Esophagus squamous epithelium (tissue), 5 donors: Measurements from ENCODE around the gene KIAA1614. TPM values are rescaled to one million over a fixed set of nuclear protein-coding genes. Genes with fewer than 3 reads are reported as not detected.
A peak's percentile ranks its signal among the peaks of the same experiment; 100 is the strongest.

Experiments
- DNase-seq: peaks from one replicate; lab custom pipeline; 2025; lab: John Stamatoyannopoulos, UW
- H3K27ac ChIP-seq, 4 donors: fragments of 200-600 bp; sonication (generic); one replicate each; pipeline ENCODE4 v1.5.1; 2016 to 2019; ENCODE audit warnings: mild to moderate bottlenecking in 1 of 4
- H3K27me3 ChIP-seq, 4 donors: fragments of 200-600 bp; sonication (generic); 1 replicate in 3 of 4; 2 replicates in 1 of 4; pipeline versions ENCODE4 v1.5.1 to v1.6.0; 2017 to 2021; ENCODE audit warnings: antibody characterized with exemption in 1 of 4
- H3K36me3 ChIP-seq, 3 donors: fragments of 200-600 bp; sonication (generic); one replicate each; pipeline ENCODE4 v1.5.1; 2016 to 2019
- H3K4me1 ChIP-seq, 3 donors: fragments of 200-600 bp; sonication (generic); one replicate each; pipeline ENCODE4 v1.5.1; 2017 to 2019
- H3K4me3 ChIP-seq, 4 donors: fragments of 200-600 bp; sonication (generic); 1 replicate in 3 of 4; 2 replicates in 1 of 4; pipeline ENCODE4 v1.5.1; 2016 to 2019; ENCODE audit warnings: mild to moderate bottlenecking in 2 of 4, moderate library complexity in 1 of 4
- H3K9me3 ChIP-seq, 3 donors: fragments of 200-600 bp; sonication (generic); one replicate each; pipeline ENCODE4 v1.5.1; 2016 to 2019
- POLR2A ChIP-seq, 4 donors: fragments of 450-650 bp; IDR thresholded peaks; one replicate each; pipeline ENCODE4 v1.6.1; 2017; ENCODE audit warnings: antibody characterized with exemption in 4 of 4, mild to moderate bottlenecking in 4 of 4, moderate library complexity in 3 of 4
- WGBS, 2 donors: methylation state at CpG; one replicate each; pipeline ENCODE4 v1.1.5; 2018; 5-methylcytosine and 5-hydroxymethylcytosine counted together
- intact Hi-C: fragments of 100-400 bp; cut with DNase I; formaldehyde crosslinking; loops from one replicate; pipeline ENCODE4 v1.15.0; 2022
- total RNA-seq, 4 donors: library from RNA; depleted of rRNA; stranded (reverse); fragments of >200 nt; gene quantifications; one replicate each; pipeline ENCODE4 v1.1.0, GENCODE V29; 2016
- TF ChIP-seq, protein P1 (sequence below), 6 experiments: fragments of 450-650 bp in 4 of 6; fragments of 200-600 bp in 2 of 6; sonication (generic) in 2 of 6; IDR thresholded peaks; one replicate each; pipeline ENCODE4 v1.5.1; 2016 to 2019; ENCODE audit warnings: antibody characterized with exemption in 6 of 6, mild to moderate bottlenecking in 4 of 6, moderate library complexity in 4 of 6
- donor health status: DM: yes; HTN: yes; CAD: no.

KIAA1614 gene, protein sequence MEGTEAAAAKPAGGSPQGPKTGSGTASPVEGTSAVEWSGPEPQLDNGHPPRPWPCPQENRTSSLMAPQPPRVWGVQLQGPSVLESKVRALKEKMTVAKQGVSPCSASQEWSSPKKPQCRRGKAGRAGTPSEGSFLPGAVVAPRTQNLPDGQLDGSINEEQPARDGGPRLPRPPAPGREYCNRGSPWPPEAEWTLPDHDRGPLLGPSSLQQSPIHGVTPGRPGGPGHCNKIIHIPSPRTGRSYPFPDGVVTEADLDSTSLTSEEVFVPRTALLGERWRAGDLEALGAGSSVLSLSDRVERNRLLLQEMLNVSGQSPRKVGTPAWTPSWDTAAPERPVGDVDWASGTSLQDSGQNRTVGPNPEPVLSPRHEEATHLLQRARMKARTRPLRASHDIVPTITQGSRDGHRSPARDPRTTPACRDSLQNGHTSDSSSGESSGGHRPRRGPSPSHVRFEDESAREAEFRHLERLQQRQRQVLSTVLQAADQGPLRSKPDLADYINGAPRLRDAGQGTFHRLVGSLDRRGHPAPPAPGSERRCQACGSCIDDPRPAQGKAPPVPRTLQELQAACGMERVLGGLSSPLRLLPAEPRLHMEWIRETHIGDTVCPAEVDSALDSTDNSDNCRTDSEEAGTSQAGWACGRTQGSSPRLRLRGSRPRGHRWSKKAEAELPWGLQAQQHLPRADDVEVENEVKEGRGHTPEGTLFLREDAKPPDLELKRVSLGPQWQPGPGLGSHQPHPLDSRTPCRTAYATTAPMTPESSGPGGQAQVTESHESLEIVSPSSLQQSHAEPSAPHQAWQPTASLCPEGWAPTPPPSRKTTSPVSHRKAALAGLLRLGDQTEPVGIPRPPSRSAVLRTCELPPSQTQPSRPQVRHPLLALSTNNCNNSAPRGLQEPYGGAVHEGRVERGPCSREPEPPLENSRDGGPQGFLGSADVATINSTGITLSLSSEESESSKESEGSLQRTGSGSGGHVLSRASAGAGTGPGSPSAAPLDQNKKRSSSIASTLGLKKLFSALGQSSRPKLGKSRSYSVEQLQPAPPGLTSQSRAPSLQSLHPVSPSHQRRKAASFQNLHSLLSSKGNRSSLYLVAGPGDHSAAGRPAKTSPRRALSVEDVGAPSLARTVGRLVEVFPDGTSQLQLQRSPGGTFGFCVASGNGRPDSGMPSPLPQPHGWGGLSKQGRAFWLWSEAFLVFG
- 1 to 10 TPM in 2 of 4 donors, under 1 TPM in 2; 0.66 to 7.6 (median 2.8) TPM for total RNA-seq

DNA sequence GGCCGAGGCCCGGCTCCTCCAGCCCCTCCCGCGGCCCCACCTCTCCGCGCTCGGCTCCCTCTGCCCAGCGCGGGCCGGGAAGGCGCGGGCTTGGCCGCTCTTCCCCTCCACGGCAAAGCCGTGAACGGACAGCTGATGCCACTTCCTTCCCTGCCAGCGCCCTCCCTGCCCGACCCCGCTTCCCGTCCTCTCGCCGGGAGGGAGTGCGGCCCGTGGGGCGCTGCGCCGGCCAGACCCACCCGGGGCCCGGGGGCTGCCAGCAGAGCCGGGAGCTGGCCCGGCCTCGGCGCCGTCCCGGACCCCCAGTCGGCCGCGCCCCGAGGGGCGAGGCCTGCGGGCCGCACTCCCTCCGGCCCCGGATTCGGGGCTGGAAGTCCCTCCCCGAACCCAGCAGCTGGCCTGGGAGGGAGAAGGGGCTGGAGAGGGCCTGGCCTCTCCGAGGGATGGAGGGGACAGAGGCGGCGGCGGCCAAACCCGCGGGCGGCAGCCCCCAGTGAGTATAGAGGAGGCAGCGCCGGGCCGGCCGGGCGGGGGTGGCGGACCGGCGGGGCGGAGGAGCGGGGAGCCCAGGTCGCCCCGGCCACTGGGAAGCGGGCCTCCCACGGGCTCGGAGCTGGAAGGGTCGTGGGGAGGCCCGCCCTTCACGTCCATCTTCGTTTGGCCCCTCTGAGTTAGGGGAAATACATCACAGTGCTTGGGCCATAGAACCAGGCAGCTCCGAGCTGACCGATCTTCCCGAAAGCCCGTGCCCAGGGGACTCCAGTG is at the start of gene KIAA1614:
Gene KIAA1614 (plus strand): TSS at position 97 of the 765 bp plus-strand sequence. CDS start 347 bp downstream, at position 444.
- no peak for DNase-seq
- Histone ChIP-seq H3K27me3 (peaks cover 0 to 21% (median 0%) of the 10 kb centered on the region in 4 donors), H3K36me3 (peaks cover 0 to 17% (median 0%) of the 10 kb centered on the region in 3 donors), H3K4me3 (peak within 1 kb of the TSS; percentile 44 to 75 (median 61)), H3K27ac (peak within 1 kb of the TSS; percentile 75 to 91 (median 84)), H3K4me1 (peaks cover 11 to 41% (median 21%) of the 10 kb centered on the region in 3 donors), H3K9me3 (no peaks in the 10 kb centered on the region)
- 0 to 33% methylated on average over 1 to 6 of the region's 76 CpGs for WGBS, 2 donors
- TF ChIP-seq, protein P1, sequence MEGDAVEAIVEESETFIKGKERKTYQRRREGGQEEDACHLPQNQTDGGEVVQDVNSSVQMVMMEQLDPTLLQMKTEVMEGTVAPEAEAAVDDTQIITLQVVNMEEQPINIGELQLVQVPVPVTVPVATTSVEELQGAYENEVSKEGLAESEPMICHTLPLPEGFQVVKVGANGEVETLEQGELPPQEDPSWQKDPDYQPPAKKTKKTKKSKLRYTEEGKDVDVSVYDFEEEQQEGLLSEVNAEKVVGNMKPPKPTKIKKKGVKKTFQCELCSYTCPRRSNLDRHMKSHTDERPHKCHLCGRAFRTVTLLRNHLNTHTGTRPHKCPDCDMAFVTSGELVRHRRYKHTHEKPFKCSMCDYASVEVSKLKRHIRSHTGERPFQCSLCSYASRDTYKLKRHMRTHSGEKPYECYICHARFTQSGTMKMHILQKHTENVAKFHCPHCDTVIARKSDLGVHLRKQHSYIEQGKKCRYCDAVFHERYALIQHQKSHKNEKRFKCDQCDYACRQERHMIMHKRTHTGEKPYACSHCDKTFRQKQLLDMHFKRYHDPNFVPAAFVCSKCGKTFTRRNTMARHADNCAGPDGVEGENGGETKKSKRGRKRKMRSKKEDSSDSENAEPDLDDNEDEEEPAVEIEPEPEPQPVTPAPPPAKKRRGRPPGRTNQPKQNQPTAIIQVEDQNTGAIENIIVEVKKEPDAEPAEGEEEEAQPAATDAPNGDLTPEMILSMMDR (IDR thresholded peaks at IDR 0.05), result no peak
- TF ChIP-seq POLR2A (IDR thresholded peaks at IDR 0.05), result peak in 2 of 4 donors; percentile 8 to 10
- intact Hi-C loops, result no loop called here

DNA sequence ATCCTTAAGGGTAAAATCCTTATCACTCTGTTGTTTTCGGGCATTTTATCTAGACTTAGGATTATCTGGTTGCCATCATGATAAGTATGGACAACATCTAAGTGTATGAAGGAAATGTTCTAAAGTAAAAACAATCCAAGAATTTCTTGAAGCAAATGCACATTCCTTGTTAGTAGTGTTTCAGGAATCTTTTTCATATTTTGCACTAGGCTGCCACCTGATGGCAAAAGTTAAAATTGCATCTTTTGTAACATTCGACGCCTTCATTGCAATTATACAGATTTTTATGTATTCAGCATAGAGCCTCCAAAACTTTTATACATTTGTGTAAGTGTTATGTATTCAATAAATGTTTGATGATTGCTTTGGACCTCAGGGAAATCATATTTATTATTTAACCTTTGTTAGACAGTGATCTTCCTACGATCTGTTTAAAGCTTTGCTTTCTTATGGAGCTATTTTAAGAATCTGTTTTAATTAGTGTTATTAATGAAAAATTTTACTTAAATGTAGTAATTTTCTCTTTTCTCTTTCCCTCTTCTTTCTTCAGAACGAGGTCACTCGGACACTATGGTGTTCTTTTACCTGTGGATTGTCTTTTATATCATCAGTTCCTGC is 49.4 kb upstream of the KIAA1614 start:
- Histone ChIP-seq H3K4me3 (no peak overlapping the region), H3K27ac (no peak overlapping the region), H3K4me1 (no peaks in the 10 kb centered on the region), H3K36me3 (peaks cover 0 to 30% (median 0%) of the 10 kb centered on the region in 3 donors), H3K9me3 (no peaks in the 10 kb centered on the region), H3K27me3 (no peaks in the 10 kb centered on the region)
- intact Hi-C loops, result loop anchor here (5.0 to 10.0 kb wide), 2 partner anchors 218 to 341 kb away; no protein-coding TSS in a partner anchor
- no peak for DNase-seq
- TF ChIP-seq, protein P1 (IDR thresholded peaks at IDR 0.05), result peak; percentile 47 to 81 (median 68)
- no peak for TF ChIP-seq POLR2A (IDR thresholded peaks at IDR 0.05)
- 25 to 29% methylated on average over 6 of the region's 6 CpGs for WGBS, 2 donors

DNA sequence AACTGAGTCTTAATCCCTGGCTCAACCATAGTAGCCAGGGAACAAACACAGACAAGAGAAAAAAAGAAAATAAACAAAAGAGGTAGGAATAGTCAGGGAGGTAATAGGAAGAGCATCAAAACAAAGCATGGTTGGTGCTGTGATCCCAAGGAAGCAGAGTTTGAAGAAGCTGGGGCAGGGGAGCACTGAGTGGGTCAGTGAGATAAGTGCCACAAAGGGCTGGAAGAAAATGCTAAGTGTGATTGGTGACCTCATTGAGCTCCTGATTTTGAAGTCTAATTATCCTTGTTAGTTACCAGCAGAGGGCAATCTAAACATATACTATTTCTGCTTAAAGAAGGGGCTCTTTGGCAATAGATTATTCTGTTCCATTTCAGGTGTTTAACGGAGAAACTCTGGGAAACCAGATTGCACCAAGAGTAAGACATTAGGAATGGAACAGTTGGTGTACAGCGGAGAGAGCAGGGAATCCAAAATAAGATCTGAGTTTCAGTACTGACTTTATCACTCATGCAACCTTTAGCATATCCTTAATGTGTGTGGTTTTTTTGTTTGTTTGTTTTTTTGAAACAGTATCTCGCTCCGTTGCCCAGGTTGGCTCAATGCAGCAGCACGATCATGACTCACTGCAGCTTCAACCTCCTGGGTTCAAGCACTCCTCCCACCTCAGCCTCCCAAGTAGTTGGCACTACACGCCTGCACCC is 30.7 kb upstream of the KIAA1614 start:
- intact Hi-C loops, result no loop called here
- Histone ChIP-seq H3K4me1 (no peaks in the 10 kb centered on the region), H3K27ac (no peak overlapping the region), H3K4me3 (no peak overlapping the region), H3K9me3 (no peaks in the 10 kb centered on the region), H3K27me3 (no peaks in the 10 kb centered on the region), H3K36me3 (peaks cover 0 to 61% (median 4%) of the 10 kb centered on the region in 3 donors)
- DNase-seq, result no peak
- WGBS, 2 donors, result 58 to 67% methylated on average over 6 of the region's 6 CpGs
- TF ChIP-seq POLR2A (IDR thresholded peaks at IDR 0.05), result no peak
- TF ChIP-seq, protein P1 (IDR thresholded peaks at IDR 0.05), result peak in 5 of 6 experiments; percentile 25 to 60 (median 32)
